HG02623 (cell line): ENCODE results near the gene NRARP.

Experiments
- ATAC-seq: cut with Tn5 transposase; IDR thresholded peaks from one replicate; pipeline ENCODE4 v1.9.1; 2021; ENCODE audit warnings: moderate library complexity; ENCODE audit not compliant: unreplicated experiment

NRARP gene

DNA sequence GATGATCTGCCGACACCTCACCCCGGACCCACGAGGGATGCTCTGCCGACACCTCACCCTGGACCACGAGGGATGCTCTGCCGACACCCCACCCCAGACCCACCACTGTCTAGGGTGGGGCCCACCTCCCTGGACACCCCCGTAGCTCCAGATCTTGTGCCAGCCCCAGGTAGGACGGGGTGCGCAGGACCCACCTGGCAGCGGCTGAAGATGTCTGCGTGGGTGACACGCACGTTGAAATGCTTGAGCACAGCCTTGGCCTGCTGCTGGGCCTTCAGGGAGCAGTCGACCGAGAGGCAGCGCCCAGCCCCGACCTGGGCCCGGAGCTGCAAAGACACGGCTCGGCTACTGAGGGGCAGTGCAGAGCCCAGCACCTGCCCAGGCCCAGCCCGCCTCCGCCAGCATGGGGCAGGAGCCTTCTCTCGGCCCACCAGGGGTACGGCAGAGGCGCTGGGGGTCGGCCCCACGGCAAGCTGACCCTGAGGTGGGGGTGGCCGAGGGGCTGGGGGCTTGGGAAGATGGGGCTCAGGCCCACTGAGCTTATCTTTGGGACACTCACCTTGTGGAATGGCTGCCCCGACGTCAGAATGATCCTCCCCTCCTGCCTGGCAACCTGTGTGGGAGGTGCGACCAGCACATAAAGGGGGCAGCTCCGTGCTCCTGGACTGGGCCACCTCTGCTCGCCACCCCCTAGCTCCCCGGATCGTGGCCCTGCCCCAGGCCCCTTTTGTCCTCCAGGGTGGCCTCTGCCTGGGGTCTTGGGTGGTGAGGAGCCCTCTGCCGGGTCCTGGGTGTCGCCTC is 21.7 kb upstream of the NRARP start:
- no peak for ATAC-seq

DNA sequence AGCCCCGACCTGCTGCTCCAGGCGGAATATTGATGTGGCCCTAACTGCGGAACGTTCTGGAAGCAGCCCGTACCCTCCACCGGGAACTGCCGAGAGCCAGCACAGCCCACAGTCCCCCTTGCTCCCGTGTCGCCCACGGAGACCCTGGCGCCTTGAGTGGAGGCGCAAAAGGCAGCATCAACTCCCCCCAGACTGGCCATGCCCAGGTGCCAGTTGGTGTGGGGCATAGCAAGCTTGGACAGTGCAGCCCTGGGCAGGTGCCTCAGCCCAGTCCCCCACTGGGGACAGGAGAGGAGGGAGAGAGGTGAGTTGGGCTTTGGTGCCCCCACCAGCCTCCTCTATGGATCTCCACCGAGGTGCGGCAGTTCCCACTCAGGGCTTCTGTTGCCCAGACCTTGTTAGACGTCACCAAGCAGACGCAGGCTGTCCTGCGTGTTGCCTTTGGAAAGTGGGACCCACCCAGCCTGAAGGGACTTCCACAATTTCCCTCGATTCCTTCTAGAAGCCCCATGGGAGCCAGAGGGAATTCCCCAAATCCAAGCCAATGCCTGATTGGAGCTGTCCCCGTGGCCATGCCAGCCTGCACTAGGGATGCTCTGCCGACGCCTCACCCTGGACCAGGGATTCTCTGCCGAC is 19.8 kb upstream of the NRARP start:
- no peak for ATAC-seq

DNA sequence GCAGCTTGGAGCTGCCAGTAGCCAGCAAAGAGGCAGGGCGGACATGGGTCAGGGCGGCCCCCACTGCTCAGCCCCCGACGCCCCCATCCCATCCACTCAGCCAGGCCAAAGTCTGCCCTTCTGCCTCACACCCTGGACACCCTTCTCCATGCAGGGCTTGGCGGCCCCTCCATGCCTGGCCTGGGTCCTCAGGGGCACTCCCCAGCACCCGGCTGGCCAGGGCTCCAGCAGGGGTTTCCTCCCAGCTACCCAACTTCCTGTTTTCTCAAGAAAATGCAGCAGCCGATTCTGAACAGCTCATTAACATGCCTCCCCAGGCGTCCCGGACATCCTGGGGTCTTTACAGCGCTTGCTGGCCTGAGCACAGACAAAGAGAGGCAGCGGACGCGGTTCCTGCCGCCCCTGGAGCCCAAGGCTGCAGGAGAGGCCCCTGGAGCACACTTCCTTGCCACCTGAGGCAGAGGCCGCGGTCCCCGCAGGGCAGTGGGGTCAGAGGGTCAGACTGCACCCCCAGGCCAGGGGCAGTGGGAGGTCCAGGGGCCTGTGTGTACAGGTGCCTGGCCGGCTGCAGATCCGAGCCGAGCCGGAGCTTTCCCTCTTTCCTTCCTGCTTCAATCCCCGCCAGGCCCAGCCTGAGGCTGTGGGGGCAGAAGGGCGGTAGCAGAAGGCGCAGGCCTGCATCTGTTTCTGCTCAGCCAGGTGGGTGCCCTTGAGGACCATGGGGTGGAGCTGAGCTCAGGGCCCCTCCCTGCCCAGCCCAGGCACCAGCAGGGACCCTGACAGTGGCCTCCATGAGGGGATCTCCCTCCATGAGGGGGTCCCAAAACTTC is 18.7 kb upstream of the NRARP start:
- no peak for ATAC-seq

DNA sequence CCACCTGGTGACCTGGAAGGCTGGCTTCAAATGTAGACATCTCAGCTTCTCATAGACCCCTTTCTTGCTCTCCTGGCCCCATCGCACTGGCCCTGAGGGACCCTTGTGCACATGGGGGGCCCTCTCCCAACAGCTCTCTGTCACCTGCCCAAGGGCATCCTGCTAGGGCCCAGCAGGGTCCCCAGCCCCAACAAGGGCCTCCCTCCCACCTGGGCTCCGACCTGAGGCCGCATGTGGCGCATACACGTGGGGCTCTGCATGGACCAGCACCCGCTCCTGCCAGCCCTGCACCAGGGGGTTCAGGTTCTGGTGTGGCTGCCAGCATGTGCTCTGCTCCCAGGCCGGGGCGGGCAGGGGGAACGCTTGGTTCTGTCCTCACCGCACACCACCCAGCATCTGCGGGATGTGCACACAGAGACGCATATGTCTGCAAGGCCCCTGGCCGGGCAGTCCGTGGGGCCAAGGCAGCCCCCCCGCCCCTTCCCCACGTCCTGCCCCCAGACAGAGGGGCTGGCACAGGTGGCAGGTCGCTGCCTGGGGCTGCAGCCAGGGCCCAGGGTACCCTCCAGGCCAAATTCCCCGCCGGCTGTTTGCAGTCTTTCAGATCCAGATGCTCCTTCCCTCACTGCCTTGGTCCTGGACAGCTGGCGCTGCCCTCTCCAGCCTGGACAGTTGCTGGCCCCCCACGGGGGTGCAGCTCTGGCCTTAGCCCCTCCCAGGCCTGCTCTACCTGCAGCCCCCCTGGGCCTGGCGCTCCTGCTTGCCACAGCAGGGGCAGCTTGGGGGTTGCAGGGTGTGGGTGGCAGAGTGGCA is 17.9 kb upstream of the NRARP start:
- ATAC-seq, result no peak

DNA sequence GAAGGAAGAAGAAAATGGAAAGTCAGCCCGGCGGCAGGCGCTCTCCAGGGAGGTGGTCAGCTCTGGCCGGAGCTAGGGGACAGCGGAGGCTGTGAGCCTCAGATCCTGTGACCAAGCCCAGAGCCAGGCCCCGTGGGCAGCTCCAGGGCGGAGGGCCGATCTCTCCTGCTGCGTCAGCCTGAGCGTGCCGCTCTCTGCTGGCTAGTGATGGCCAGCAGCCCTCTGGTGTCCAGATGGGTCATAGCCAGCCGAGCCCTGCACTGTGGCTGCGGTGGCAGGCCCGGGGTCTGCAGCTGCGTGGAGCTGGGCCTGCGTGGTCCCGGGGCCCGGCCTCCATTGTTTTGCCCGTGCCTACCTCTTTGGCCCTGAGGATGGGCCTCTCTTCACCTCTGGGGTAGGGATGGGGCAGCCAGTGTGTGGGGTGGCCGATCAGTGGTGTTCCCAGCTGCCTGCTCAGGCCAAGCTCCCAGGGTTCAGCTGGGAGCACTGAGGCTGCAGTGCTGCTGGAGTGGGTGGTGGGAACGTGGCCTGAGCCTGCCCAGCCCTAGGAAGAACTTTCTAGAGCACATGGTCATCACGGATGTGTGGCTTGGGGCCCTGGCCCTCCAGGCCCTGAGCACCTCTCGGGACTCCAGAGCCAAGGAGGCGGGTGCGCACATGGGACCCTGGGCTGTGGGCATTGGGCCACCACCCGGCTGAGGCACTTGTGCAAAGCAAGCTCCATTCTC is 17.1 kb upstream of the NRARP start:
- ATAC-seq, result no peak

DNA sequence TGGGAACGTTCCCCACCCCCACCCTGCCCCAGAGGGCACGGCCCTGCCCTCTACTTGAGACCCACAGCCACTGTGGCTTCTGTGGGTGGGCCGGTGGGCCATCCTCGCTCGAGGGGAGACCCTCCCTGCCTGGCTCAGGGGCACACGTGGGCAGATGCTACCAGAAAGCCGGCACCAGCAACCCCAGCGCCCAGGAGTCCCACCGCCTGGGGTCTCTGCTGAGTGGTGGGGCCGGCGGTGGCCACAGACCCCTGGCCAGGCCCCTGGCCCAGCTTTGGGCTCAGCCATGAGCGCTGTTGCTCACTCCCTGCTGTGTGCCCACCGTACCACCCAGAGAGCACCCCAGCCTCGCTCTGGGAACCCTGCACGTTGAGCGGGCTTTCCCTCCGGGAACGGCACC is 16.5 kb upstream of the NRARP start:
- no peak for ATAC-seq

DNA sequence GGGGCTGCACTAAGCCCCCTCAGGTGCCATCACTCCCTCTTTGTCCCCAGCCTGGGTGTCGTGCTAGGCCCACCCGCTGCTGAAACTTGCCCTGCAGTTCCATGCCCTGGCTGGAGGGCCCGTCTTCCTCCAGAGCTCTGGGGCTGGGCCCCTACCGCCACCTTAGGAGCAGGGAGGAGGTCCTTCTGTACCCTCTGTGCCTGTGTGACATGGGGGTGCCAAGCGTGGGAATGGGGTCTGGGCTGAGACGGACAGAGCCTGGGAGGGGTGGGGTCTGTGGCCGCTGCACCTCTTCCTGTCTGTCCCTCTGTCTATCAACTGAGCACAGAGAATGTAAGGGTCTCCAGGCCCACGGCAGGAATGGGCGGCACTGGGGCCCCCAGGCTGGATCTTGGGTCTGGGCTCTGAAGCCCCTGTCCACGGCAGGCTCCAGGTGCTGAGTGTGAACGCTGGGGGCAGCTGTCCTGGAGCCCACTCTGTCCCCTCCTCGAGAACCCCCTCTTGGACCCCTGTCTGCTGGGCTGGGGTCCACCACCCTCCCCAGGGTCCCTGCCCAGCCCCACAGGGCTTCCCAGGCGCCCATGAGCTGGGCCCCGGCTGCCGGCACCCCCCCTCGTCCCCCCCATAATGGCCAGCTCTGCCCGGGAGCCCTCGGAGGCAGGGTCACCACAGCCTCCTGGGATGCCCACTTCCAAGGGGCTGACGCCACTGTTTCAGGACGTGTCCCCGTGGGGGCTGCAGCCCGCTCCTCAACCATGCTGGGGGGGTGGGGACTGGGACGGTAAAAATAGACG is 15.8 kb upstream of the NRARP start:
- ATAC-seq, result no peak

DNA sequence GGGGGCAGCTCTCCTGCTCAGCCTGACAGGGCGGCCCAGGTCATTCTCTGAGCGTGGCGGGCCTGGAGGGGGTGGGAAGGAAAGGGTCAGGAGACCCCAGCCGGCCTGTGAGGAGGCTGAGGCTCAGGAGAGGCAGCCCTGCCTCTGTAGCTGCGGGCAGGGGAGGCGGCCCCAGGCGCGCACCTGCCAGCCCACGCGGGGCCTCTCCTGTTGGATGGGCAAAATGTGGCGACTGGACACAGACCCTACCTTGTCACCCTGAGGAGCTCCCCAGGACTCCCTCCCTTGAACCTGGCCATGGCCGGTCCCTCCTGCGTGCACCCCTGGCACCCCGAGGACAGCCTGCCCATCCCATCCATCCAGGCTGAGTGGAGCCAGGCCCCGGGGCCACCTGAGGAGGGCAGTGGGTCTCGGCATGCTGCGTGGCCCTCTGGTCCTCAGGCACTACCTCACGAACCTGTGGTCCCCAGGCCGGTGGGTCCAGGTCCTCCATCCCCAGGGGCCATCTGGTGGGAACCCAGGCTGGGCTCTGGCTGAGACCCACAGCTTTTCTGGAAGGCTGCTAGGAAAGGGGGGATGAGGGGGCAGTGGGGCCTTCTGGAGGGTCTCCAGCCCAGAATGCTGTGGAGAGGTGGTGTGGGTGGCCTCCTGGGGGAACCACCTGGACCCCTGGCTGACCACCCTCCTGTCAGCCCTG is 15.1 kb upstream of the NRARP start:
- ATAC-seq, result no peak

DNA sequence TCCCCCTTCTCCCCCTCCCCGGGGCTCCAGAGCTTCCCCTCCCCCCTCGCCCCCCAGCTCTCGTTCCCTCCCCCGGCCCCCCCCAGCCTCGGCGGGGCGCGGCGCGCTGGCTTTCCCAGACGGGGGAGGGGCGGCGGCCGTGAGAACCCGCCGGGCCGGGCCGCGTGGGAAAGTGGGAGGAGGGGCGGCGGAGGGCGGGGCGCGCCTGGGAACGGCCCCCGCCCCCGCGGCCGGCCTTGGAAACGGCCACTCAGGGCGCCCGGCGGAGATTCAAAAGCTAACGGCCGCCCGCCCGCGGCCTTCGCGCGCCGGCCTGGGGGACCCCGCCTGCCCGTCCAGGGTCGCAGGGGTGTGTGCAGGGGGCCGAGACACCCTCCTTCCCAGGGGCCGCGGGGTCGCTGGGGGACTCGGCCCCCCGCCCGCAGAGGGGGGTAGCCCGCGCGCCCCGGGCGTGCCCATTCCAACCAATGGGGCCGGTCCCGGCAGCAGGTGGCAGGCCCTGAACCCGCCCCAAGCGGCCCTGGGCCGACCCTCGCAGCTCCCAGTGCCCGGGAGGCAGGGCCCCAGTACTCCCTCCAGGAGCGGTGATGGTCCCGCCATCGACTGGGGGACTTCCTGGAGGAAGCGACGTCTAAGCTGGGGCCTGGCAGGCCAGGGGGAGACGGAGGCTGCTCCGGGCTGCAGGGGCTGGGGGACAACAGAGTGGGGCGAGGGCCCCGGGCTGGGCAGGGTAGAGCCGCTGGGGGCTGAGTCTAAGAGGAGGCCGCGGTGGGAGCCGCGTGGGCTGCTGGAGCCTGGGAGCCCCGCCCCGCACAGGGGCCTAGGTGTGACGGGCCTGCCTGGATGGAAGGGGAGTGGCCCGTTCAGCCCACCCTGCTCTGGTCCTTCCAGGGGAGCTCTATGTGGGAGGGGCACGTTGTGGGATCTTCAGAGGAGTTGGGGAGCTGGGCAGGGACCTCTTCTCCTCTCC is 14.2 kb upstream of the NRARP start:
- ATAC-seq, result no peak

DNA sequence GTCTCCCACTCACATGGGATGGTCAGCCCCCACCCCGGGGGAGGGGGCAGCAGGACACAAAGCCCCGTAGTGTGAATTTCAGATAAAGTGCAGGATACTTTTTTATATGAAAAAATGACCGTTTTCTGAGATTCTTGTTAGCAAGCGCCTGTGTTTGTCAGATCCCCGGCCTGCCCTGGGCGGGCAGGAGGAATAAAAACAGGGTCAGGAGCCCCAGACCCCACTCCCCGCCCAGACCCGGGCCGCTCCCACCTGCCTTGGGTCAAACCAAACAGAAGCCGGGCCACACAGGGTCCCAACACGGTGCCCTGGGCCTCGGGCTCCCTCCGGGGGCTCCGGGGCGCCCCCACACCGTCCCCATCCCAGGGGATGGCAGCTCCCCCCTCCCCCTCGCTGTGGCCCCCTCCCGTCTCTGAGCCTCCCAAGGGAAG is 13.5 kb upstream of the NRARP start:
- no peak for ATAC-seq

DNA sequence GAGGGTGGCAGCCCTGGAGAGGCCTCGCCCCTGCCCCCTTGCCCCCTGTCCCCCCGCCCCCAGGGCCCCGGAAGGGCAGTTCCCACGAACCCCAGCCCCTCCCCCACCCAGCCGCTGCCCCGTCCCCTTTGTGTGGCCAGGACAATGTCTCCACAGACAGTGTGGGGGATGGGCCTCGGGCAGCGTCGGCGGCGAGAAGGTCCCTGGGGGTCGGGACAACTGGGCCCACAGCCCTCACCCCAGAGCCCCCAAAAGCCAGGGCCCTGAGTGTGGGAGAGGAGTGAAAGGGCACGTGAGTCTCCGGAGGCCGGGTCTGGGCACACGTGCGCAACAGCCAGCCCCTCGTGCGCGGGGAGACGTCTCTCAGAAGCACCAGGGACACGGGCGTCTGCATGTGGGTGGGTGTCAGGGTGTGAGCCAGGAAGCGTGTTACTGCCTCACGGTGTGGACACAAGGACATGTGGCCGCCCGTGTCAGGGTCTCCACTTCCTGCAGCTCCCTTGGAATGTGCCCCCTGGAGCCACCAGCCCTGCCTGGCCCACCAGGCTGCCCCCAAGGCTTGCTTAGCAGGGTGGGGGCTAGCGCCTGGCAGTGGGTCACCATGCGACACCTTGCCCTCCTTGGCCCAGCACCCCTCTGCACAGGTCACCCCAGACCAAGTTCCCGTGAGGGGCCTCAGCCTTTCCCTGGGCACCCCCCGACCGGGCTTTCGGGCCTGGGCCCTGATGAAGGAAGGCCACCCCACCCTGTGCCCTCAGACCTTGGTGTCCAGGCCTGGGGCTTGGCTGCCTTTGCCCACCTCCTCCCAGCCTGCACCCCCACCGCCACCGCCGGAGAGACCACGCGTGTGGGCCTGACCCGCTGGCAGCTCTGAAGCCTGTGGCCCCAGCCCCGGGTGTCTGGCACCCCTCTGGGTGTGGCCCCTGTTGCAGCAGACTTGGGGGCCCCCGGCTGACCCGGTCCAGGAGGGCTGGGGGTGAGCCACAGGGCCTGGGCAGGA is 12.8 kb upstream of the NRARP start:
- no peak for ATAC-seq

DNA sequence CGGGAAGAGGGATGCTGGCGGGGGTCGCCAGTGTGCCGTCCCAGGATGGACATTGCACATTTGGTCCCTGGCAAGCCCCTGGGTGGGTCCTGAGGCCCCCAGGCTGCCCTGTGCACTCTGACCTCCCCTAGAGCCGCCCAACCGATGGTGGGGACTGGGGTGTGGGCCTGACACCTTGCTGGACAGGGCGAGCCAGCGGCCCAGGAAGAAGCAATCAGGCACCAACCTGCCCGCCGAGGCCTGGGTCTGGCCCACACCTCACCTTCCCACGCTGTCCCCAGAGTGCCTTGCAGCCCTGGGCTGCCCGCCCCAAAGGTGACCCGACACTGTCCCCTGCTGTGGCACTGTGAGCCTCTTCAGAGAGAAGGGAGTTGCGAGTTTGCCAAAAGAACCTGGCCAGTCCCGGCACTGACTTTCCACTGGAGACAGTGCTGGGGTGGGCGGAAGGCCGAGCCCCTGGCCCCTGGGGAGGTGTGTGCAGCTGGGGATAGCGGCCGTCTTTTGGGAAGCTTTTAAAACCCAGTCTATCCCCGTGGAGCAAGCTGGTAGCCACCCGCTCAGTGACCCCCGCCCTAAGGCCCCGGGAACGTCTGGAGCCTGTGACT is 12.0 kb upstream of the NRARP start:
- ATAC-seq, result no peak

DNA sequence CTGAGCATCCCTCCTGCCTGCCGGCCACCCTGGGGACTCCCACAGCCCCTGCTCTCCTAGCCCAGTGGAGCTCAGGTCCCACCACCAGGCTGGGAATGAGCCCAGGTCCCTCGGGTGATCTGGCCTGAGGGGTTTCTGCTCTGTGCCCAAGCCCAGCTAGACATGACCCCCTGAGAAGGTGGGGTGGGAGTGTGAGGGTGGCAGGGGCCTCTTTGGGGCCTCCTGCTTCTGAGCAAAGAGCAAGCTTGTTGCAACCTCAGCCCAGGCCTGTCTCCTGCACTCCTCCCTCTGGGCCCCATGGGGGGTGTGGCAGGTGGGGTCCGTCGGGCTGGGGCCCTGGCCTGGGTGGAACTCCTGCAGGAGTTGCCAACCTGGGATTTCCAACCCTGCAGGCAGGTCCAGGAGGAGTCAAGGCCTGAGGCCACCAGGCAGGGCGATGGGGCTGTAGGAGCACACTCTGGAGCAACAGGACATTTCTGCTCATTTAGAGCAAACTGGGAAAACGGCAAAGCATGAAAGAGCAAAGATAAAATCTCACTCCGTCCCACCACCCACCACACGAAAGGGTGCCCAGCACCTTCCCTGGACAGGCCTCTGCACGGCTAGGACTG is 11.4 kb upstream of the NRARP start:
- ATAC-seq, result no peak

DNA sequence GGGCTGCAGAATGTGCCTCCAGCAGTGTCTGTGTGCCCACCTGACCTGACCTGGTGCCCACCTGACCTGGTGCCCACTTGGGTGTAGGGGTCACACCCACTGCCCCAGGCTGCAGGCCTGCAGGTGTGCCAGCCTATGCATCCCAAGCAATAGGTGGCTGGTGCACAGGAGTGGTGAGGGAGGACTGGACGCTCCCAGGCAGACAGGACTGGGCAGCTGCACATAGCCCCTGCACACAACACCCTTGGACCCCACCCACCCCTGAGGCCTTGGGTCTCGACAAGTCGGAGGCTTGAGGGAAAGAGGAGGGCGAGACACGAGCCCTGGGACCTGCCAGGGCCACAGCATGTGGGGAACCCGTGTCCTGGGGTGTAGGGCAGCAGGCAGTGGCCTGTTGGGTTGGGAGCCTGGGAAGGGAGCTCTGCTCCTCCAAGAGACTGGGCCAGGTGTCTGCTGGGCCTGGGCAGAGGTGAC is 10.8 kb upstream of the NRARP start:
- ATAC-seq, result no peak

DNA sequence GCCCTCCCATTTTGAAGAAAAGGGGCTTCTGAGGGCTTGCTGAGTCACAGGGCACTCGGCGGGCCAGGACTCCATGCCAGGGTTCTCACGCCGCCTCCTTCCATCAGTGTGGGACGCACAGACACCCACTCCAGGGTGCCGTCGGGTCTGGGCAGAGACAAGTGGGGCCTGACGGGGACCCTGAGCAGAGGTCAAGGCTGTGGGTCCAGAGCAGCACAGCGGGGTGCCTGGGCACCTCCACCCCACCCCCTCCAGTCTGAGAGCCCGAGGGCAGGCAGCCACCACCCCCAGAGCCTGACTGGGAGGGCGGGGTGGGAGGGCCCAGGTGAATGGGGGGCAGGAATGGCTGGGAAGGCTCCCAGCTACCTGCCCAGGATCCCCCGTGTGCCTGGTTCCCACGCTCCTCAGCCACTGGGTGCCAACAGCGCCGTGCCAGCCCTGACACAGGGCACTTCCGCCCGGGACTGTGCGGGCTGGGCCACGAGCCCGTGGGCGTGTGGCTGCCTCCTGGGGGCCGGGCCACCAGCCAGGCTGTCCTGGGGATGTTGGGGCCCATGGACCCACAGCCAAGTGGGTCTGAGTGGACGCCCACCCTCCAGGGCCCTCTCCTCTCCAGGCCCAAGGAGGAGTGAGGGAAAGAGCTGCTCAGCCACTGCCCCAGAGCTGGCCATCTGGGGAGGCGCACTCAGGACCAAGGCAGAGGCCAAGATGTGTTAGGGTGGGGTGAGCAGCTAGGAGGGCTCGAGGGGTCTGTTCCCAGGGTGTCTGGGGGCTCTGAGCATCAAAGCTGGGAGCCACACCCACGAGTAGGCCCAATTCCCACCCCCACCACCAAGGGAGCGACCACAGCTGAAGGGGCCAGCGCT is 10.1 kb upstream of the NRARP start:
- no peak for ATAC-seq
